ENCODE data around the gene EEF2KMT.
A peak's percentile ranks its signal among the peaks of the same experiment; 100 is the strongest.
"Not testable (repeated sequence)": the region's sequence is repeated elsewhere in the genome, so short reads cannot be mapped to it uniquely, and the experiment has no call there.

The EEF2KMT gene

GRCh38 chr16:5116780-5117295 is 19.2 kb upstream of the EEF2KMT start:
- not testable (repeated sequence) for H3K79me1 ChIP-seq (ENCODE audit: low read depth, low read length); H3K18ac ChIP-seq (ENCODE audit: low read length); H3K27ac ChIP-seq (replicated peaks; ENCODE audit: low read length); H3K4me2 ChIP-seq (ENCODE audit: insufficient read depth, low read length, poor library complexity, severe bottlenecking); H3K36me3 ChIP-seq (replicated peaks in 1 of 2; ENCODE audit: control insufficient read depth in 2 of 2, insufficient read depth in 2 of 2, low read length in 2 of 2); H3K9me3 ChIP-seq (replicated peaks in 1 of 2; ENCODE audit: control insufficient read depth in 2 of 2, insufficient read depth in 1 of 2, low read depth in 1 of 2, low read length in 2 of 2); H4K91ac ChIP-seq (ENCODE audit: low read depth, low read length, poor library complexity); H2AK5ac ChIP-seq (ENCODE audit: low read depth, low read length); H2AFZ ChIP-seq (ENCODE audit: low read length); H3K23ac ChIP-seq (ENCODE audit: low read depth, low read length, poor library complexity); H3K9ac ChIP-seq (ENCODE audit: low read depth, low read length, poor library complexity); H3K27me3 ChIP-seq (ENCODE audit: control insufficient read depth in 3 of 3, insufficient read depth in 3 of 3, low read depth in 1 of 3, low read length in 3 of 3); H3K4ac ChIP-seq (ENCODE audit: low read length); H4K8ac ChIP-seq (ENCODE audit: low read depth, low read length); H2BK12ac ChIP-seq (ENCODE audit: low read length); H3K14ac ChIP-seq (ENCODE audit: low read length); DNase-seq (ENCODE audit: low spot score); H3K4me1 ChIP-seq (ENCODE audit: control insufficient read depth in 2 of 2, insufficient read depth in 1 of 2, low read depth in 1 of 2, low read length in 2 of 2); H2BK120ac ChIP-seq (ENCODE audit: low read depth, low read length); H3K4me3 ChIP-seq (ENCODE audit: low read length in 2 of 2); H2BK15ac ChIP-seq (ENCODE audit: low read length); H2BK5ac ChIP-seq (ENCODE audit: low read length)
- no CpG with 5 or more reads among the region's 10 CpGs for WGBS, 2 donors (ENCODE audit: extremely low coverage in 2 of 2, insufficient read length in 2 of 2, insufficient replicate concordance in 1 of 2)

GRCh38 chr16:5110933-5111332 is 13.3 kb upstream of the EEF2KMT start:
- not testable (repeated sequence) for H2BK5ac ChIP-seq (ENCODE audit: low read length); H3K4me2 ChIP-seq (ENCODE audit: insufficient read depth, low read length, poor library complexity, severe bottlenecking); H3K4me1 ChIP-seq (ENCODE audit: control insufficient read depth in 2 of 2, insufficient read depth in 1 of 2, low read depth in 1 of 2, low read length in 2 of 2); H3K4me3 ChIP-seq (ENCODE audit: low read length in 2 of 2); H2BK12ac ChIP-seq (ENCODE audit: low read length); H3K14ac ChIP-seq (ENCODE audit: low read length); H2AFZ ChIP-seq (ENCODE audit: low read length); H2BK15ac ChIP-seq (ENCODE audit: low read length); H2BK120ac ChIP-seq (ENCODE audit: low read depth, low read length); H4K8ac ChIP-seq (ENCODE audit: low read depth, low read length); H3K36me3 ChIP-seq (replicated peaks in 1 of 2; ENCODE audit: control insufficient read depth in 2 of 2, insufficient read depth in 2 of 2, low read length in 2 of 2); H3K27ac ChIP-seq (replicated peaks; ENCODE audit: low read length); DNase-seq (ENCODE audit: low spot score); H3K23ac ChIP-seq (ENCODE audit: low read depth, low read length, poor library complexity); H3K27me3 ChIP-seq (ENCODE audit: control insufficient read depth in 3 of 3, insufficient read depth in 3 of 3, low read depth in 1 of 3, low read length in 3 of 3); H3K9me3 ChIP-seq (replicated peaks in 1 of 2; ENCODE audit: control insufficient read depth in 2 of 2, insufficient read depth in 1 of 2, low read depth in 1 of 2, low read length in 2 of 2); H3K79me1 ChIP-seq (ENCODE audit: low read depth, low read length); H3K9ac ChIP-seq (ENCODE audit: low read depth, low read length, poor library complexity); H3K18ac ChIP-seq (ENCODE audit: low read length); H3K4ac ChIP-seq (ENCODE audit: low read length); H2AK5ac ChIP-seq (ENCODE audit: low read depth, low read length)
- no CpG with 5 or more reads among the region's 10 CpGs for WGBS, 2 donors (ENCODE audit: extremely low coverage in 2 of 2, insufficient read length in 2 of 2, insufficient replicate concordance in 1 of 2)
- H4K91ac ChIP-seq (ENCODE audit: low read depth, low read length, poor library complexity), result peak overlapping the region; percentile 85

DNA sequence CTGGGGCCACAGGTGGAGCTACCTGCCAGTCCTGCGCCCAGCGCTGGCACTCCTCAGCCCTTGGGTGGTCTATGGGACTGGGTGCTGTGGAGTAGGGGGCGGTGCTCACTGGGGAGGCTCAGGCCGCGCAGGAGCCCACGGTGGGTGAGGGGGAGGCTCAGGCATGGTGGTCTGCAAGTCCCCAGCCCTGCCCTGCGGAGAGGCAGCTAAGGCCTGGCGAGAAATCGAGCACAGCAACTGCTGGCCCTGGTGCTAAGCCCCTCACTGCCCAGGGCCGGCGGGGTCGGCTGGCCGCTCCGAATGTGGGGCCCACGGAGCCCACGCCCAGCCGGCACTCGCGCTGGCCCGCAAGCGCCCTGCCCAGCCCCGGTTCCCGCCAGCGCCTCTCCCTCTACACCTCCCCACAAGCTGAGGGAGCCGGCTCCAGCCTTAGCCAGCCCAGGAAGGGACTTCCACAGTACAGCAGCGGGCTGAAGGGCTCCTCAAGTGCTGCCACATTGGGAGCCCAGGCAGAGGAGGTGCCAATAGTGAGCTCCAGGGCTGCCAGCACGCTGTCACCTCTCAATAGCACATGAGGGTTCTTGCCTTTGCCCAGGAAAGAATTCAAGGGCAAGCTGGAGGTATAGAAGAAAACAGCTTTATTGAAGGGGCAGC is 11.0 kb upstream of the EEF2KMT start:
- no peak overlapping the region for H2BK120ac ChIP-seq (ENCODE audit: low read depth, low read length)
- no peak overlapping the region for H2AFZ ChIP-seq (ENCODE audit: low read length)
- H3K27me3 ChIP-seq (ENCODE audit: control insufficient read depth in 3 of 3, insufficient read depth in 3 of 3, low read depth in 1 of 3, low read length in 3 of 3), result no peaks in the 10 kb centered on the region
- H3K79me1 ChIP-seq (ENCODE audit: low read depth, low read length), result no peaks in the 10 kb centered on the region
- no peak overlapping the region for H2BK12ac ChIP-seq (ENCODE audit: low read length)
- H3K4me2 ChIP-seq (ENCODE audit: insufficient read depth, low read length, poor library complexity, severe bottlenecking), result no peak overlapping the region
- no peak overlapping the region for H3K27ac ChIP-seq (replicated peaks; ENCODE audit: low read length)
- no peaks in the 10 kb centered on the region for H3K9me3 ChIP-seq (replicated peaks in 1 of 2; ENCODE audit: control insufficient read depth in 2 of 2, insufficient read depth in 1 of 2, low read depth in 1 of 2, low read length in 2 of 2)
- no peak overlapping the region for H2BK15ac ChIP-seq (ENCODE audit: low read length)
- peak overlapping the region; percentile 94 for H3K14ac ChIP-seq (ENCODE audit: low read length)
- no peak overlapping the region for H3K4me3 ChIP-seq (ENCODE audit: low read length in 2 of 2)
- no peaks in the 10 kb centered on the region for H3K4me1 ChIP-seq (ENCODE audit: control insufficient read depth in 2 of 2, insufficient read depth in 1 of 2, low read depth in 1 of 2, low read length in 2 of 2)
- H2AK5ac ChIP-seq (ENCODE audit: low read depth, low read length), result peak overlapping the region; percentile 70
- no peak overlapping the region for H2BK5ac ChIP-seq (ENCODE audit: low read length)
- WGBS, 2 donors (ENCODE audit: extremely low coverage in 2 of 2, insufficient read length in 2 of 2, insufficient replicate concordance in 1 of 2), result no CpG with 5 or more reads among the region's 27 CpGs
- no peak overlapping the region for H3K23ac ChIP-seq (ENCODE audit: low read depth, low read length, poor library complexity)
- H3K9ac ChIP-seq (ENCODE audit: low read depth, low read length, poor library complexity), result no peak overlapping the region
- H4K91ac ChIP-seq (ENCODE audit: low read depth, low read length, poor library complexity), result no peak overlapping the region
- H3K36me3 ChIP-seq (replicated peaks in 1 of 2; ENCODE audit: control insufficient read depth in 2 of 2, insufficient read depth in 2 of 2, low read length in 2 of 2), result no peaks in the 10 kb centered on the region
- no peak overlapping the region for H4K8ac ChIP-seq (ENCODE audit: low read depth, low read length)
- DNase-seq (ENCODE audit: low spot score), result no peak
- H3K4ac ChIP-seq (ENCODE audit: low read length), result no peak overlapping the region
- H3K18ac ChIP-seq (ENCODE audit: low read length), result peak overlapping the region; percentile 57

- not testable (repeated sequence) for H3K9me3 ChIP-seq (replicated peaks in 1 of 2; ENCODE audit: control insufficient read depth in 2 of 2, insufficient read depth in 1 of 2, low read depth in 1 of 2, low read length in 2 of 2); H2AK5ac ChIP-seq (ENCODE audit: low read depth, low read length); H4K8ac ChIP-seq (ENCODE audit: low read depth, low read length); H3K27me3 ChIP-seq (ENCODE audit: control insufficient read depth in 3 of 3, insufficient read depth in 3 of 3, low read depth in 1 of 3, low read length in 3 of 3); H3K9ac ChIP-seq (ENCODE audit: low read depth, low read length, poor library complexity); H2BK120ac ChIP-seq (ENCODE audit: low read depth, low read length); H3K4me3 ChIP-seq (ENCODE audit: low read length in 2 of 2); H2BK5ac ChIP-seq (ENCODE audit: low read length); H3K18ac ChIP-seq (ENCODE audit: low read length); H2BK15ac ChIP-seq (ENCODE audit: low read length); H2BK12ac ChIP-seq (ENCODE audit: low read length); H4K91ac ChIP-seq (ENCODE audit: low read depth, low read length, poor library complexity); H2AFZ ChIP-seq (ENCODE audit: low read length); H3K4ac ChIP-seq (ENCODE audit: low read length); H3K4me2 ChIP-seq (ENCODE audit: insufficient read depth, low read length, poor library complexity, severe bottlenecking); H3K4me1 ChIP-seq (ENCODE audit: control insufficient read depth in 2 of 2, insufficient read depth in 1 of 2, low read depth in 1 of 2, low read length in 2 of 2); DNase-seq (ENCODE audit: low spot score); H3K79me1 ChIP-seq (ENCODE audit: low read depth, low read length); H3K23ac ChIP-seq (ENCODE audit: low read depth, low read length, poor library complexity); H3K27ac ChIP-seq (replicated peaks; ENCODE audit: low read length); H3K36me3 ChIP-seq (replicated peaks in 1 of 2; ENCODE audit: control insufficient read depth in 2 of 2, insufficient read depth in 2 of 2, low read length in 2 of 2); H3K14ac ChIP-seq (ENCODE audit: low read length)
- WGBS, 2 donors (ENCODE audit: extremely low coverage in 2 of 2, insufficient read length in 2 of 2, insufficient replicate concordance in 1 of 2), result no CpG with 5 or more reads among the region's 5 CpGs
These were observed 7.4 kb upstream of the EEF2KMT start for GRCh38 chr16:5105039-5105438.

Measured in neuronal stem cell (in vitro differentiated cells).